ENCODE data around the gene OR51I2. TPM values are rescaled to one million over a fixed set of nuclear protein-coding genes. Genes with fewer than 3 reads are reported as not detected.

Gene OR51I2
- total RNA-seq, 2 experiments from 2014 or later: not detected

DNA sequence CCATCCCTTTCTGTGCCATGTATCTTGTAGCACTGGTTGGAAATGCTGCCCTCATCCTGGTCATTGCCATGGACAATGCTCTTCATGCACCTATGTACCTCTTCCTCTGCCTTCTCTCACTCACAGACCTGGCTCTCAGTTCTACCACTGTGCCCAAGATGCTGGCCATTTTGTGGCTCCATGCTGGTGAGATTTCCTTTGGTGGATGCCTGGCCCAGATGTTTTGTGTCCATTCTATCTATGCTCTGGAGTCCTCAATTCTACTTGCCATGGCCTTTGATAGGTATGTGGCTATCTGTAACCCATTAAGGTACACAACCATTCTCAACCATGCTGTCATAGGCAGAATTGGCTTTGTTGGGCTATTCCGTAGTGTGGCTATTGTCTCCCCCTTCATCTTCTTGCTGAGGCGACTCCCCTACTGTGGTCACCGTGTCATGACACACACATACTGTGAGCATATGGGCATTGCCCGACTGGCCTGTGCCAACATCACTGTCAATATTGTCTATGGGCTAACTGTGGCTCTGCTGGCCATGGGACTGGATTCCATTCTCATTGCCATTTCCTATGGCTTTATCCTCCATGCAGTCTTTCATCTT lies 39.8 kb downstream of the OR51I2 start:
- Mint-ChIP-seq H3K9me3 (no peaks in the 10 kb centered on the region), H3K27me3 (peaks cover 5% of the 10 kb centered on the region), H3K27ac (no peak overlapping the region)

DNA sequence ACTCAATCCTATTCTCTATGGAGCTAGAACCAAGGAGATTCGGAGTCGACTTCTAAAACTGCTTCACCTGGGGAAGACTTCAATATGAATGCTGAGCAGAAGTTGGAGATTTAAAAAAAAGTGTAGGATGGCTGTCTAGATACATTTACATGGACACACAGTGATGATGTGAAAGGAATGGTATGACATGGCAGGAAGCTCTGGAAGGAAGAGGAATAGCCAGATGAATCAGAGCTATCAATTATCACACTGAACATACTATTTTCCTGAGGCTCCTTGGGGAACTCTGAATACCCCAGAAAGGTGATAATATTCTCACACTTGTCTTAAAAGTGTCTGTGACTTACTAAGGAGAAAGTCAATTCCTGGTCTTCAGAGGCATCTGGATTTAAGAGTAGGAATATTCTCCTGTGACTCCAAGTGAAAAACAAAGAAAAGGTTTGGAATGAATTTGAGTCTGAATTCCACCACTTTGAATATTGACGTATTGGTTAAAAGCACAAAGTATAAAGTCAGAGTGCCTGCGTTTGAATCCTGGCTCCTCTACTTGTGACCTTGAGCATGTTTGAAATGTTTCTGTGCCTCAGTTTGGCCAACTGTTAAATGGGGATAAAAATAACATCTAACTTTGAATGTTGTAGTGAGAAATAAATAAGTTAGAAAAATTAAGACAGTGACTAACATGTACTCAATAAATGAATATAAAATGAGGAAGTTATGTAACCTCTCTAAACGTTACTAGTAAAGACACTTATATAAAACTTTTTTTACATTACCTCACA lies 40.6 kb downstream of the OR51I2 start:
- H3K4me3 Mint-ChIP-seq: no peak overlapping the region
- no peak for DNase-seq
- peaks cover 5% of the 10 kb centered on the region for H3K27me3 Mint-ChIP-seq
- H3K27ac Mint-ChIP-seq: no peak overlapping the region
- no peaks in the 10 kb centered on the region for H3K36me3 Mint-ChIP-seq
- peaks cover 2% of the 10 kb centered on the region for H3K4me1 Mint-ChIP-seq
- H3K9me3 Mint-ChIP-seq: no peaks in the 10 kb centered on the region

More for the DNA sequence above, 39.8 kb downstream of the OR51I2 start:
- no peak for DNase-seq
- peaks cover 2% of the 10 kb centered on the region for H3K4me1 Mint-ChIP-seq
- no peak overlapping the region for H3K4me3 Mint-ChIP-seq
- H3K36me3 Mint-ChIP-seq: no peaks in the 10 kb centered on the region

DNA sequence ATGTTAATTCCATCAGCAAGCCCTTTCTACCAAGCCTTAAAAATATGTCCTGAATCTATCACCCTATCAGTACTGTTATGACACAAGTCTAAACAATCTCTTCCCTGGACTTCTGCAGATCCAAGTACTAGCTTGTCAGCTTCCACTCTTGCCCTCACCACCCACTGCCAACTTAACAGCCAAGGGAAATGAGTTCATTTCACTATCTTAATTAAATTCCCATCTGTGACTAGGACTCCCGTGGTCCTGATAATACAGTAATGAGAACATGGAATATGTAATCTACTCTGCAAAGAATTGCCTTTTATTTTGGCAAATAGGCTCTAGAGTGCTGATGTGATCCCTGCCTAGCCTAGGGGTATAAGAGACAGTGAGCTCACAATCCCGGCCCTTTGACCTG lies 50.5 kb downstream of the OR51I2 start:
- DNase-seq: no peak
- no peak overlapping the region for H3K27ac Mint-ChIP-seq
- no peaks in the 10 kb centered on the region for H3K9me3 Mint-ChIP-seq
- H3K27me3 Mint-ChIP-seq: no peaks in the 10 kb centered on the region
- no peak overlapping the region for H3K4me3 Mint-ChIP-seq
- H3K36me3 Mint-ChIP-seq: no peaks in the 10 kb centered on the region
- H3K4me1 Mint-ChIP-seq: no peaks in the 10 kb centered on the region

DNA sequence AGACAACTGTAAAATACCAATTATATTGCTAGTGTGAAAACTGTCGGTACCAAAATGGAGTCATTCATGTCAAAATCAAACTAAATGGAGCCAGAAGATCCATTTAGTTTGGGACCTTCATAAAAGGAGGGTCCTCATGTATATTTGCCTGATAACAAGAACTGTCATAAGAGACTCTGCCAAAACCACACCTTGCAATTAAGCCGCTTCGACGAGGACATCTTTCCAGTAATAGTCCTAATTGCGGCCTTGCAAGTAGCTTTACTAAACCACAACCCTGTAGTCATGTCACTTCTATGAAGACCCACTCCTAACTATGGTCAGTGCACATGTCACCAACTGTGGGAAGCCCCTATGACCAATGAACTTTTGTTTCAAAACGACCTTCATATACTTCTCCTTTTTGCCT lies 51.3 kb downstream of the OR51I2 start:
- H3K36me3 Mint-ChIP-seq: no peaks in the 10 kb centered on the region
- no peaks in the 10 kb centered on the region for H3K4me1 Mint-ChIP-seq
- H3K27me3 Mint-ChIP-seq: no peaks in the 10 kb centered on the region
- no peak overlapping the region for H3K4me3 Mint-ChIP-seq
- no peaks in the 10 kb centered on the region for H3K9me3 Mint-ChIP-seq
- no peak overlapping the region for H3K27ac Mint-ChIP-seq
- DNase-seq: no peak

DNA sequence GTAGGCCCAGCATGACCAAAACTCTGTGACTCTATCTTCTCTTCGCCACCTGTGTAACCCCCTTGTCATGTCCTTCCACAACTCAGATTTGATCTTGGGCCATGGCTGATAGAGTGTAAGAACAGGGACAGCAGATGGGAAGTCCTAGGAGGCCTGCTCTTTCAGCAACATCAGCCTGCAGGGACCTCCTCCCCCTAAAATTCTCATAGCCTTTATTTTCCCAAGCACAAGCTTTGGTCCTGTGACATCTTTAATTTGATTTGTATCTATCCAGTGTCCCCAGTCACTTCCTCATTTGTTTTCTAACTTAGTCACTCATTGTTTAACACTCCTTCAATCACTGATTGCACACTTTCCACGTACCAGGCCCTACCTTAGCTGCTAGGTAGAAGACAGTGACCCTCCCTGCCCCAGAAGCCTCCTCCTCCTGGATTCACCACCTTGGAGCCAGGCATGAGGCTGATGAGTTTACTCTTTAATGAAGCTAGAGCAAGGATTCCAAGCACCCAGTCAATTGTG lies 55.3 kb downstream of the OR51I2 start:
- H3K27ac Mint-ChIP-seq: no peak overlapping the region
- DNase-seq: no peak
- no peaks in the 10 kb centered on the region for H3K9me3 Mint-ChIP-seq
- H3K27me3 Mint-ChIP-seq: peaks cover 4% of the 10 kb centered on the region
- no peaks in the 10 kb centered on the region for H3K36me3 Mint-ChIP-seq
- H3K4me1 Mint-ChIP-seq: no peaks in the 10 kb centered on the region
- no peak overlapping the region for H3K4me3 Mint-ChIP-seq

DNA sequence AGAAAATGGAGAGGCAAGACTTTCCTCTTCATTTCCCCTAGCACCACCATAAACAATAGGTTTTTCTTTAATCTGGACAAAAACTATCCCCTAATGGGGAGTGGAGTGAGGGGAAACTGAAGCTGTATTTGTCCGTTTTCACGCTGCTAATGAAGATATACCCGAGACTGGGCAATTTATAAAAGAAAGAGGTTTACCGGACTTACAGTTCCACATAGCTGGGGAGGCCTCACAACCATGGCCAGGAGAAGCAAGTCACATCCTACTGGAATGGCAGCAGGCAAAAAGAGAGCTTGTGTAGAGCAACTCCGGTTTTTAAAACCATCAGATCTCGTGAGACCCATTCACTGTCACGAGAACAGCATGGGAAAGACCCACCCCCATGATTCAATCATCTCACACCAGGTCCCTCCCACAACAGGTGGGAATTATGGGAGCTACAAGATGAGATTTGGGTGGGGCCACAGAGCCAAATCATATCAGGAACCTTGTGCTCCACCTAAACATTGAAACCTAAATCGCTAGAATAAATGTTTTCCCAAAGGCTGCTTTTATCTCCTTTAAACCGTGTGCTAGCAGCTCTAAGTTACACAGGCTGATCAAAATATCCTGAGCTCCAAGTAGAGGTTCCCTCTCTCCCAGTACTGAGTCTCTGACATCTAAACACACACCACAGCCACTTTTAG lies 56.4 kb downstream of the OR51I2 start:
- DNase-seq: no peak
- Mint-ChIP-seq H3K27ac (no peak overlapping the region), H3K4me3 (no peak overlapping the region), H3K27me3 (peaks cover 4% of the 10 kb centered on the region), H3K4me1 (no peaks in the 10 kb centered on the region), H3K9me3 (no peaks in the 10 kb centered on the region), H3K36me3 (no peaks in the 10 kb centered on the region)

Other genes with a start within 250 kb of the OR51I2 start
- not detected for gene OR51V1, start 248.6 kb upstream of the OR51I2 start, total RNA-seq
- gene HBB, start 222.3 kb upstream of the OR51I2 start, total RNA-seq: not detected
- not detected for gene HBD, start 214.8 kb upstream of the OR51I2 start, total RNA-seq
- not detected for gene HBG1, start 199.5 kb upstream of the OR51I2 start, total RNA-seq
- gene HBG2, start 194.5 kb upstream of the OR51I2 start, total RNA-seq: not detected
- not detected for gene HBE1, start 179.4 kb upstream of the OR51I2 start, total RNA-seq
- gene OR51B4, start 147.4 kb upstream of the OR51I2 start, total RNA-seq: not detected
- gene OR51B2, start 125.0 kb upstream of the OR51I2 start, total RNA-seq: not detected
- not detected for gene OR51B5, start 105.8 kb upstream of the OR51I2 start, total RNA-seq
- gene OR51B6, start 97.8 kb upstream of the OR51I2 start, total RNA-seq: not detected
- not detected for gene OR51M1, start 65.5 kb upstream of the OR51I2 start, total RNA-seq
- gene OR51Q1, start 27.2 kb upstream of the OR51I2 start, total RNA-seq: not detected
- not detected for gene OR51I1, start 7.8 kb upstream of the OR51I2 start, total RNA-seq
- gene OR52D1, start 39.4 kb downstream of the OR51I2 start, total RNA-seq: not detected
- gene UBQLN3, start 60.6 kb downstream of the OR51I2 start, total RNA-seq: not detected
- under 1 TPM in 1 of 2 experiments, not detected in 1; 0.19 TPM for gene UBQLNL, start 67.4 kb downstream of the OR51I2 start, total RNA-seq
- gene OR52H1, start 99.2 kb downstream of the OR51I2 start, total RNA-seq: not detected
- gene OR52B6, start 131.6 kb downstream of the OR51I2 start, total RNA-seq: not detected
- gene TRIM6, start 147.3 kb downstream of the OR51I2 start, total RNA-seq: 1 to 10 TPM in 1 of 2 experiments, under 1 TPM in 1; 0.89 to 1.4 TPM
- gene TRIM34, start 175.7 kb downstream of the OR51I2 start, total RNA-seq: 1 to 10 TPM; 6.1 to 7.8 TPM
- 10 to 100 TPM; 18.7 to 20.3 TPM for gene TRIM5, start 235.8 kb downstream of the OR51I2 start, total RNA-seq
- gene TRIM22, start 240.5 kb downstream of the OR51I2 start, total RNA-seq: 100 to 1,000 TPM; 141 to 143 TPM